ENCODE results near the gene RDH16. TPM values are rescaled to one million over a fixed set of nuclear protein-coding genes. Genes with fewer than 3 reads are reported as not detected.

Gene RDH16
- total and polyA plus RNA-seq, 2 experiments from 2014 or later: 0.52 to 0.66 TPM

GRCh38 chr12:57004651-57005050 lies 47.2 kb upstream of the RDH16 start:
- no peaks in the 10 kb centered on the region for H3K9me3 Mint-ChIP-seq

More at GRCh38 chr12:57004651-57005050, 47.2 kb upstream of the RDH16 start:
- H3K4me3 ChIP-seq: no peak overlapping the region; the same call in 1 of the 2 replicates
- peaks cover 21% of the 10 kb centered on the region for H3K4me1 ChIP-seq (ENCODE audit: insufficient read depth)
- H3K27ac ChIP-seq (ENCODE audit: low read depth): no peak overlapping the region
- Mint-ChIP-seq H3K4me1 (peaks cover 30% of the 10 kb centered on the region), H3K36me3 (ENCODE audit: low read depth) (peaks cover 51% of the 10 kb centered on the region), H3K4me3 (peak overlapping the region; percentile 93), H3K27me3 (ENCODE audit: insufficient read depth, low read depth, poor library complexity) (peaks cover 5% of the 10 kb centered on the region), H3K27ac (no peak overlapping the region)
- no peaks in the 10 kb centered on the region for H3K27me3 ChIP-seq (ENCODE audit: insufficient read depth)
- DNase-seq (ENCODE audit: low spot score) (no peak), ATAC-seq (no peak)
- H3K4me2 ChIP-seq: no peak overlapping the region; the same call in 1 of the 2 replicates
- peaks cover 26% of the 10 kb centered on the region for H3K36me3 ChIP-seq (ENCODE audit: insufficient read depth)
- H3K79me2 ChIP-seq (replicated peaks; ENCODE audit: insufficient read depth): peaks cover 53% of the 10 kb centered on the region
- peaks cover 12% of the 10 kb centered on the region for H4K20me1 ChIP-seq (replicated peaks; ENCODE audit: insufficient read depth)
- H2AFZ ChIP-seq: no peak overlapping the region
- peaks cover 7% of the 10 kb centered on the region; the same call in 1 of the 2 replicates for H3F3A ChIP-seq (replicated peaks; ENCODE audit: low read depth)
- no peaks in the 10 kb centered on the region for H3K9me2 ChIP-seq (ENCODE audit: insufficient read depth)
- TF ChIP-seq ETS1 (IDR thresholded peaks at IDR 0.05) (no peak), NANOG (IDR thresholded peaks at IDR 0.05; ENCODE audit: borderline replicate concordance) (no peak), ZNF462 (CRISPR knock-in tag; IDR thresholded peaks at IDR 0.05) (no peak), POLR2AphosphoS5 (IDR thresholded peaks at IDR 0.05; ENCODE audit: low read depth) (no peak), JUNB (IDR thresholded peaks at IDR 0.05; ENCODE audit: unreplicated experiment) (no peak), ZNF331 (CRISPR knock-in tag; IDR thresholded peaks at IDR 0.05; ENCODE audit: low read depth) (no peak), EZH2phosphoT487 (IDR thresholded peaks at IDR 0.05; ENCODE audit: unreplicated experiment) (no peak), ZNF114 (CRISPR knock-in tag; IDR thresholded peaks at IDR 0.05) (no peak), CREB1 (CRISPR knock-in tag; IDR thresholded peaks at IDR 0.05; ENCODE audit: low read depth) (no peak), EZH2 (IDR thresholded peaks at IDR 0.05; ENCODE audit: low read depth, unreplicated experiment) (no peak)
- TF ChIP-seq, protein P1, sequence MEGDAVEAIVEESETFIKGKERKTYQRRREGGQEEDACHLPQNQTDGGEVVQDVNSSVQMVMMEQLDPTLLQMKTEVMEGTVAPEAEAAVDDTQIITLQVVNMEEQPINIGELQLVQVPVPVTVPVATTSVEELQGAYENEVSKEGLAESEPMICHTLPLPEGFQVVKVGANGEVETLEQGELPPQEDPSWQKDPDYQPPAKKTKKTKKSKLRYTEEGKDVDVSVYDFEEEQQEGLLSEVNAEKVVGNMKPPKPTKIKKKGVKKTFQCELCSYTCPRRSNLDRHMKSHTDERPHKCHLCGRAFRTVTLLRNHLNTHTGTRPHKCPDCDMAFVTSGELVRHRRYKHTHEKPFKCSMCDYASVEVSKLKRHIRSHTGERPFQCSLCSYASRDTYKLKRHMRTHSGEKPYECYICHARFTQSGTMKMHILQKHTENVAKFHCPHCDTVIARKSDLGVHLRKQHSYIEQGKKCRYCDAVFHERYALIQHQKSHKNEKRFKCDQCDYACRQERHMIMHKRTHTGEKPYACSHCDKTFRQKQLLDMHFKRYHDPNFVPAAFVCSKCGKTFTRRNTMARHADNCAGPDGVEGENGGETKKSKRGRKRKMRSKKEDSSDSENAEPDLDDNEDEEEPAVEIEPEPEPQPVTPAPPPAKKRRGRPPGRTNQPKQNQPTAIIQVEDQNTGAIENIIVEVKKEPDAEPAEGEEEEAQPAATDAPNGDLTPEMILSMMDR (conservative IDR thresholded peaks at IDR 0.05; ENCODE audit: low read depth in 2 of 2): no peak
- TF ChIP-seq, protein P2, sequence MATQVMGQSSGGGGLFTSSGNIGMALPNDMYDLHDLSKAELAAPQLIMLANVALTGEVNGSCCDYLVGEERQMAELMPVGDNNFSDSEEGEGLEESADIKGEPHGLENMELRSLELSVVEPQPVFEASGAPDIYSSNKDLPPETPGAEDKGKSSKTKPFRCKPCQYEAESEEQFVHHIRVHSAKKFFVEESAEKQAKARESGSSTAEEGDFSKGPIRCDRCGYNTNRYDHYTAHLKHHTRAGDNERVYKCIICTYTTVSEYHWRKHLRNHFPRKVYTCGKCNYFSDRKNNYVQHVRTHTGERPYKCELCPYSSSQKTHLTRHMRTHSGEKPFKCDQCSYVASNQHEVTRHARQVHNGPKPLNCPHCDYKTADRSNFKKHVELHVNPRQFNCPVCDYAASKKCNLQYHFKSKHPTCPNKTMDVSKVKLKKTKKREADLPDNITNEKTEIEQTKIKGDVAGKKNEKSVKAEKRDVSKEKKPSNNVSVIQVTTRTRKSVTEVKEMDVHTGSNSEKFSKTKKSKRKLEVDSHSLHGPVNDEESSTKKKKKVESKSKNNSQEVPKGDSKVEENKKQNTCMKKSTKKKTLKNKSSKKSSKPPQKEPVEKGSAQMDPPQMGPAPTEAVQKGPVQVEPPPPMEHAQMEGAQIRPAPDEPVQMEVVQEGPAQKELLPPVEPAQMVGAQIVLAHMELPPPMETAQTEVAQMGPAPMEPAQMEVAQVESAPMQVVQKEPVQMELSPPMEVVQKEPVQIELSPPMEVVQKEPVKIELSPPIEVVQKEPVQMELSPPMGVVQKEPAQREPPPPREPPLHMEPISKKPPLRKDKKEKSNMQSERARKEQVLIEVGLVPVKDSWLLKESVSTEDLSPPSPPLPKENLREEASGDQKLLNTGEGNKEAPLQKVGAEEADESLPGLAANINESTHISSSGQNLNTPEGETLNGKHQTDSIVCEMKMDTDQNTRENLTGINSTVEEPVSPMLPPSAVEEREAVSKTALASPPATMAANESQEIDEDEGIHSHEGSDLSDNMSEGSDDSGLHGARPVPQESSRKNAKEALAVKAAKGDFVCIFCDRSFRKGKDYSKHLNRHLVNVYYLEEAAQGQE (IDR thresholded peaks at IDR 0.05; ENCODE audit: unreplicated experiment): no peak

All from GM23338 (cell line).